IPS DF 4.7 (cell line): ENCODE results near the gene FAM13A.
"Not testable (repeated sequence)": the region's sequence is repeated elsewhere in the genome, so short reads cannot be mapped to it uniquely, and the experiment has no call there.

Experiments
- DNase-seq: peaks from one replicate; pipeline ENCODE4 v3.0.0-alpha.2; 2013; ENCODE audit warnings: low spot score; ENCODE audit errors: extremely low read depth

FAM13A gene

GRCh38 chr4:89044147-89044900 is 12.7 kb downstream of the FAM13A start:
- no peak for DNase-seq

GRCh38 chr4:89042055-89042454 is 14.9 kb downstream of the FAM13A start:
- no peak for DNase-seq

GRCh38 chr4:89039730-89040338 is 17.2 kb downstream of the FAM13A start:
- DNase-seq = no peak

- DNase-seq = no peak
These were observed 20.4 kb downstream of the FAM13A start for GRCh38 chr4:89036535-89036934.

- DNase-seq = no peak
These were observed 25.7 kb downstream of the FAM13A start for GRCh38 chr4:89031272-89031671.

- DNase-seq = no peak
These were observed 27.4 kb downstream of the FAM13A start for GRCh38 chr4:89029591-89029990.

- DNase-seq = no peak
These were observed 30.4 kb downstream of the FAM13A start for GRCh38 chr4:89026542-89026941.

- peak; percentile 49 for DNase-seq
These were observed 32.8 kb downstream of the FAM13A start for GRCh38 chr4:89024051-89024675.

GRCh38 chr4:89023140-89023539 is 33.8 kb downstream of the FAM13A start:
- no peak for DNase-seq

- no peak for DNase-seq
These were observed 34.4 kb downstream of the FAM13A start for GRCh38 chr4:89022426-89023128.

- DNase-seq = no peak
These were observed 35.3 kb downstream of the FAM13A start for GRCh38 chr4:89021684-89022083.

GRCh38 chr4:89021062-89021461 is 35.9 kb downstream of the FAM13A start:
- DNase-seq = no peak

GRCh38 chr4:89014897-89015296 is 42.1 kb downstream of the FAM13A start:
- DNase-seq = not testable (repeated sequence)

- no peak for DNase-seq
These were observed 47.1 kb downstream of the FAM13A start for GRCh38 chr4:89009761-89010369.

- DNase-seq = no peak
These were observed 47.9 kb downstream of the FAM13A start for GRCh38 chr4:89009115-89009514.

GRCh38 chr4:89008166-89008565 is 48.8 kb downstream of the FAM13A start:
- no peak for DNase-seq

- no peak for DNase-seq
These were observed 49.5 kb downstream of the FAM13A start for GRCh38 chr4:89007338-89007939.

- no peak for DNase-seq
These were observed 50.7 kb downstream of the FAM13A start for GRCh38 chr4:89006307-89006706.

GRCh38 chr4:89005066-89005465 is 51.9 kb downstream of the FAM13A start:
- DNase-seq = not testable (repeated sequence)

GRCh38 chr4:89001647-89002445 is 55.1 kb downstream of the FAM13A start:
- no peak for DNase-seq
